ENCODE data around the gene PEDS1. TPM values are rescaled to one million over a fixed set of nuclear protein-coding genes. Genes with fewer than 3 reads are reported as not detected.

The PEDS1 gene
- total RNA-seq, 2 experiments from 2014 or later = 22.1 to 24.5 TPM

DNA sequence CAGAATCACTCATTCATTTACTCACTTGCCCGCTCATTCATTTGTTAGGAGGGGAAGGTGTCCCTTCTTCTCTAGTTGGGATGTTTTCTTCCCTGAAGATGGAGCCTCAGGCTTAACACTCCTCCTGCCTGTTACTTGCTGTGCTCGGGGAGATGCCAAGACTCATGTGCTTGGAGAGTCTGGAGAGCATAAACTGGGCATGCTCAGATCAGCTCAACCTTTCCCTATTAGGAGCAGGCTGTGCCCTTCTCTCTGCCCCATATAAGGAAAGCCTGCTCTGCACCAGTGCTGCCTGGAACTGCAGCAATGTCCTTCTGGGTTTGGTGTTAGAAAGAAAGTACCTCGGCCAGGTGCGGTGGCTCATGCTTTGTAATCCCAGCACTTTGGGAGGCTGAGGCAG is 22.5 kb downstream of the PEDS1 start:
- Mint-ChIP-seq H3K4me3 (no peak overlapping the region), H3K27ac (no peak overlapping the region), H3K4me1 (peaks cover 10% of the 10 kb centered on the region), H3K27me3 (no peaks in the 10 kb centered on the region), H3K9me3 (no peaks in the 10 kb centered on the region), H3K36me3 (peaks cover 20% of the 10 kb centered on the region)
- DNase-seq (no peak), ATAC-seq (ENCODE audit: low read depth) (no peak)
- POLR2A ChIA-PET = no interaction called here

GRCh38 chr20:50130356-50130723 is 23.2 kb downstream of the PEDS1 start:
- peaks cover 20% of the 10 kb centered on the region for H3K36me3 Mint-ChIP-seq
- no peaks in the 10 kb centered on the region for H3K27me3 Mint-ChIP-seq
- H3K27ac Mint-ChIP-seq = no peak overlapping the region
- POLR2A ChIA-PET = no interaction called here
- H3K4me1 Mint-ChIP-seq = peaks cover 10% of the 10 kb centered on the region
- DNase-seq (no peak), ATAC-seq (ENCODE audit: low read depth) (no peak)
- H3K4me3 Mint-ChIP-seq = no peak overlapping the region
- H3K9me3 Mint-ChIP-seq = no peaks in the 10 kb centered on the region

DNA sequence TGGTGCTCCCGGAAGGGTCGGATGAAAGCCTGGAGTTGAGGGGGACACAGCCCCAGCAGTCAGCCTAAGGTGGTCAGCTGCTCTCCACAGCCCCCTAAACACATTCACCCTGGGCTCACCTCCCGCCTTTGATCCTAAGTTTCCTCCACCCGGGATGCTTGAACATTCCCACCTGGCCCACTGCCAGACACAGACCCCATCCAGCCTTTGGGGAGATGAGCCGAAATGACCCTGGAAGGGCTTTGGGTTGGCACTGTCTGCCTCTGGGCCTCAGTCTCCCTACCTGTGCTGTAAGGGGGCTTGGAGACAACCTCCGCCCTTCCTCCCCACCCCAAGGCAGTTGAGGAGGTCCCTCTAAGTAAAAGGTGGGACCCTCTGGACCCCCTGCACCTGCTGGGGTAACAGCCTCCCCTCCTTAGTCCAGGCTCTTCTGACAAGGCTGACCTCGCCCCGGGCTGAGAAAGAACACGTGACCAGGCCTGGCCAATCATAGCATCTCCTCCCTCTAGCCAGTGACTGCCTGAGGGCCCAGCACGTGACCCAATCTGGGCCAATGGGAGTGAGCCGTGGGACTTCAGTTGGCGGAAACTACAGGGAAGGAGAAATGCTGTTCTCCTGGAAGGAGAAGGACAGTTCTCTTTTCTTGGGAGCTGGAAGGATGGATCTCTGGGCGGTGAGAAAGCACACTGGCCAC is 23.7 kb downstream of the PEDS1 start:
- Mint-ChIP-seq H3K27ac (no peak overlapping the region), H3K4me1 (peaks cover 10% of the 10 kb centered on the region), H3K27me3 (no peaks in the 10 kb centered on the region), H3K36me3 (peaks cover 20% of the 10 kb centered on the region), H3K9me3 (no peaks in the 10 kb centered on the region), H3K4me3 (no peak overlapping the region)
- ATAC-seq (ENCODE audit: low read depth) (no peak), DNase-seq (no peak)
- POLR2A ChIA-PET = interaction anchor here (0.6 kb wide), 1 partner anchor 378 kb away, joined by 3 read pairs; no protein-coding TSS in a partner anchor

GRCh38 chr20:50128520-50128905 is 25.0 kb downstream of the PEDS1 start:
- POLR2A ChIA-PET = no interaction called here
- H3K27ac Mint-ChIP-seq = no peak overlapping the region
- no peaks in the 10 kb centered on the region for H3K27me3 Mint-ChIP-seq
- peaks cover 10% of the 10 kb centered on the region for H3K4me1 Mint-ChIP-seq
- DNase-seq = no peak
- no peak for ATAC-seq (ENCODE audit: low read depth)
- H3K36me3 Mint-ChIP-seq = peaks cover 26% of the 10 kb centered on the region
- H3K4me3 Mint-ChIP-seq = no peak overlapping the region
- H3K9me3 Mint-ChIP-seq = no peaks in the 10 kb centered on the region

DNA sequence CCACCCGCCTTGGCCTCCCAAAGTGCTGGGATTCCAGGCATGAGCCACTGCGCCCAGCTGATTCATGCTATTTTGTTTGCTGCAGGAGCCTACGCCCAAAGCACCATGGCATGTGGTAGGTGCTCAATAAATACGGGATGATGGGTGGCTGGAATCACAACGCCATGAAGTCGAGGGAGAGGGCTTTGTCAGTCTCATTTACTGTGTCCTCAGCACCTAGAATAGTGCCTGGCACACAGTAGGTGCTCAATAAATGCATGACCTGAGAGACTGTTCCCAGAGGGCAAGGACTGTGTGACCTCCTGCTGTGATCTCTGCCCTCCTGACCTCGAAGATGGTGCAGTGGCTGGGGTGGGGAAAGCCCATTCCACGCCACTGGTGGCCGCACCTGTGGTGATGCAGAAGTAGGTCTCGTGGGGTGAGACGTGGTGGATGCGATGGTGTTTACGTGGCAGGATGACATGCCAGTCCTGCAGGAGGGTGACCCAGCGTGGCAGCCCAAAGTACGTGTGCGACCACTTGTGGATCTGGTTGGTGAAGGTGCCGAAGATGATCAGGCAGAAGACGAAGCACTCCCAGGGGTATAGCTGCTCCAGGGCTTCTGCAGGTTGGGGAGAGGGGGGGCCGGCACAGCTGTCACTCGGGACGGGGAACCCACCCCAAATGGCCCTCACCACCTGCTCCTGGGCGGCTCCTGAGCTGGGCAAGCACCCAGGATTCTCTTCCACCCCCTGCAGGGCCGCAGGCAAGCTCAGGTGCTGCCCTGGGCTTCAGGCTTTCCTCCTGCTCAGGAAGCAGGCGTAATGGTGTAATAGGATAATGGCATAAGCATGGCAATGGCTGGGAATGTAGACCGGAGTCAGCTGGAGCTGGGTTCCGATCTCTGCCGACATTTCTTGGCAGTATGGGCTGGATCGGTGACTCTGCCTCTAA is 25.7 kb downstream of the PEDS1 start:
- peaks cover 10% of the 10 kb centered on the region for H3K4me1 Mint-ChIP-seq
- POLR2A ChIA-PET = no interaction called here

GRCh38 chr20:50126662-50127061 is 26.9 kb downstream of the PEDS1 start:
- peak overlapping the region; percentile 66 for H3K27ac Mint-ChIP-seq
- H3K4me1 Mint-ChIP-seq = peaks cover 7% of the 10 kb centered on the region
- ATAC-seq (ENCODE audit: low read depth) (peak; percentile 43), DNase-seq (no peak)
- H3K4me3 Mint-ChIP-seq = no peak overlapping the region
- H3K27me3 Mint-ChIP-seq = no peaks in the 10 kb centered on the region
- POLR2A ChIA-PET = no interaction called here
- H3K36me3 Mint-ChIP-seq = peaks cover 25% of the 10 kb centered on the region
- H3K9me3 Mint-ChIP-seq = no peaks in the 10 kb centered on the region

More for the DNA sequence above, 25.7 kb downstream of the PEDS1 start:
- no peak for DNase-seq
- H3K36me3 Mint-ChIP-seq = peaks cover 30% of the 10 kb centered on the region
- H3K27ac Mint-ChIP-seq = no peak overlapping the region
- no peak for ATAC-seq (ENCODE audit: low read depth)
- no peaks in the 10 kb centered on the region for H3K9me3 Mint-ChIP-seq
- H3K4me3 Mint-ChIP-seq = no peak overlapping the region
- no peaks in the 10 kb centered on the region for H3K27me3 Mint-ChIP-seq

DNA sequence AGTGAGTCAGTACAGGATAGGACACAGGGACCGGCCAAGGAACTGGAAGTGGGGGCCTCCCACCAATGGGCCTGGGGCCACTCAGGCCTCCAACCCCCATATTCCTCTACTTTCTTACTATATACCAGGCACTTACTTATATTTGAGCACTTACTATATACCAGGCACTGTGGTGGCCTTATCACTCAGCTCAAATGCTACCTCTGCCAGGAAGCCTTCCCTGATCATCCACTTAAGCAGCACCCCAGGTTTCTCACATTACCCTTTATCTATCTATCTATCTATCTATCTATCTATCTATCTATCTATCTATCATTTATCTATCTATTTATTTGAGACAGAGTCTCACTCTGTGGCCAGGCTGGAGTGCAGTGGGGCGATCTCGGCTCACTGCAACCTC is 28.2 kb downstream of the PEDS1 start:
- Mint-ChIP-seq H3K27ac (no peak overlapping the region), H3K36me3 (peaks cover 25% of the 10 kb centered on the region), H3K9me3 (no peaks in the 10 kb centered on the region), H3K4me1 (peaks cover 7% of the 10 kb centered on the region), H3K27me3 (no peaks in the 10 kb centered on the region), H3K4me3 (no peak overlapping the region)
- ATAC-seq (ENCODE audit: low read depth) (no peak), DNase-seq (no peak)
- POLR2A ChIA-PET = no interaction called here

DNA sequence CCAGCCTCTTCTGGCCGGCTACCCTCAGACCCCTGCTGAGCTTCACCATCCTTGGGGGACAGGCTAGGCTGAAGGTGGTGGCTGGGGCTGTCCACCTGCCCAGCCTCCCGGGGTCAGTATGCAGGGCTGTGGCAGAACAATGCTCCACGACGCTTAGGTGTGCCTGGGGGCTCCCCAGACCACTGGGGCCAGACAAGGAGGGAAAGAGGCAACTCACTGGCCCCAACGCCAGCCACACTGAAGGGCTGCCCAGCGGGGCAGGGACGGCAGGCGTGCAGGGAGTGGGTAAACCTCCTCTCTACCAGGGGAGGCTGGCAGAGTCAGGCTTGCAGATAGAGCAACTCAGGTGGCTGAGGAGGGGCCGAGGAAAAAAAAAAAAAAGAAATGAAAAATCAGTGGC is 29.0 kb downstream of the PEDS1 start:
- POLR2A ChIA-PET = no interaction called here
- no peaks in the 10 kb centered on the region for H3K9me3 Mint-ChIP-seq
- H3K27me3 Mint-ChIP-seq = no peaks in the 10 kb centered on the region
- H3K27ac Mint-ChIP-seq = no peak overlapping the region
- H3K4me3 Mint-ChIP-seq = no peak overlapping the region
- peaks cover 24% of the 10 kb centered on the region for H3K36me3 Mint-ChIP-seq
- H3K4me1 Mint-ChIP-seq = peaks cover 7% of the 10 kb centered on the region
- DNase-seq (no peak), ATAC-seq (ENCODE audit: low read depth) (no peak)

DNA sequence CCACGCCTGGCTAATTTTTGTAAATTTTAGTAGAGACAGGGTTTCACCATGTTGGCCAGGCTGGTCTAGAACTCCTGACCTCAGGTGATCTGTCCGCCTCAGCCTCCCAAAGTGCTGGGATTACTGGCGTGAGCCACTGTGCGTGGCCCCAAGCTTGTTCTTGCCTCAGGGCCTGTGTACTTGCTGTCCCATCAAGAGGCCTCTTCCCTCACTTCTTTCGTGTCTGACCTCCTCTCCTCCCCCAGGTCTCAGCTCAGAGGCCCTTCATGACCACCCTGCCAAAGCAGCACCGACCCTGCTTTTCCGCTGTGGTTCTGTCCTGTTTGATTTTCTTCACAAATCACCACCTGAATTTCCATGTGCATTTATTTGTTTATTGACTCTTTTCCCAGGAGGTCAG is 30.1 kb downstream of the PEDS1 start:
- H3K27ac Mint-ChIP-seq = no peak overlapping the region
- peaks cover 7% of the 10 kb centered on the region for H3K4me1 Mint-ChIP-seq
- no peak overlapping the region for H3K4me3 Mint-ChIP-seq

GRCh38 chr20:50122763-50123162 is 30.8 kb downstream of the PEDS1 start:
- ATAC-seq (ENCODE audit: low read depth) = no peak
- Mint-ChIP-seq H3K9me3 (no peaks in the 10 kb centered on the region), H3K4me3 (no peak overlapping the region), H3K36me3 (peaks cover 20% of the 10 kb centered on the region), H3K27ac (no peak overlapping the region), H3K27me3 (no peaks in the 10 kb centered on the region), H3K4me1 (peaks cover 7% of the 10 kb centered on the region)
- DNase-seq = no peak
- POLR2A ChIA-PET = interaction anchor here (0.8 kb wide), 2 partner anchors 18 to 353 kb away, joined by 3 to 4 read pairs; no protein-coding TSS in a partner anchor

More for the DNA sequence above, 30.1 kb downstream of the PEDS1 start:
- Mint-ChIP-seq H3K9me3 (no peaks in the 10 kb centered on the region), H3K36me3 (peaks cover 21% of the 10 kb centered on the region), H3K27me3 (no peaks in the 10 kb centered on the region)
- ATAC-seq (ENCODE audit: low read depth) (no peak), DNase-seq (no peak)
- POLR2A ChIA-PET = interaction anchor here (0.8 kb wide), 2 partner anchors 17 to 353 kb away, joined by 3 to 4 read pairs; no protein-coding TSS in a partner anchor

DNA sequence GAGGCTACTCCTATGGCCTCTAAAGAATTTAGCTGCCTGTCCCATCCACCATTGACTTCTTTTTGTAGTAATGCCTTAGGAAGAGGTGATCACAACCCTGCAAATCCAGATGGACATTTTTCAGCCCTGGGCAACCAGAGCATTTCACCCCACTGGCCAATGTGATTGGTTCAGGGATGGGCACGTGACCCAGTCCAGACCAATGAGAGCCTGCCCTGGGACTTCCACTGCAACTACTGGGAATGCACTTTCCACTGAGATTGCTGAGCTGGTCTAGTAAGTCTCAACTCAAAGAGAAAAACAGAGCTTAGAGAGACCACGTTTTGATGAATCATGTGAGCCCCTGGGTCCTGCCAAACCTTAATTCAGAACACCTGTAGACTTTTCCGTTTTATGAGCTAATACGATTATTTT is 31.7 kb downstream of the PEDS1 start:
- no peaks in the 10 kb centered on the region for H3K27me3 Mint-ChIP-seq
- POLR2A ChIA-PET = interaction anchor here (0.8 to 1.1 kb wide), 2 partner anchors 9 to 32 kb away, joined by 3 to 5 read pairs; partner anchors contain the start of genes PEDS1 and UBE2V1
- peaks cover 13% of the 10 kb centered on the region for H3K36me3 Mint-ChIP-seq
- H3K27ac Mint-ChIP-seq = no peak overlapping the region
- no peak for DNase-seq
- no peaks in the 10 kb centered on the region for H3K9me3 Mint-ChIP-seq
- peaks cover 7% of the 10 kb centered on the region for H3K4me1 Mint-ChIP-seq
- no peak for ATAC-seq (ENCODE audit: low read depth)
- H3K4me3 Mint-ChIP-seq = no peak overlapping the region

DNA sequence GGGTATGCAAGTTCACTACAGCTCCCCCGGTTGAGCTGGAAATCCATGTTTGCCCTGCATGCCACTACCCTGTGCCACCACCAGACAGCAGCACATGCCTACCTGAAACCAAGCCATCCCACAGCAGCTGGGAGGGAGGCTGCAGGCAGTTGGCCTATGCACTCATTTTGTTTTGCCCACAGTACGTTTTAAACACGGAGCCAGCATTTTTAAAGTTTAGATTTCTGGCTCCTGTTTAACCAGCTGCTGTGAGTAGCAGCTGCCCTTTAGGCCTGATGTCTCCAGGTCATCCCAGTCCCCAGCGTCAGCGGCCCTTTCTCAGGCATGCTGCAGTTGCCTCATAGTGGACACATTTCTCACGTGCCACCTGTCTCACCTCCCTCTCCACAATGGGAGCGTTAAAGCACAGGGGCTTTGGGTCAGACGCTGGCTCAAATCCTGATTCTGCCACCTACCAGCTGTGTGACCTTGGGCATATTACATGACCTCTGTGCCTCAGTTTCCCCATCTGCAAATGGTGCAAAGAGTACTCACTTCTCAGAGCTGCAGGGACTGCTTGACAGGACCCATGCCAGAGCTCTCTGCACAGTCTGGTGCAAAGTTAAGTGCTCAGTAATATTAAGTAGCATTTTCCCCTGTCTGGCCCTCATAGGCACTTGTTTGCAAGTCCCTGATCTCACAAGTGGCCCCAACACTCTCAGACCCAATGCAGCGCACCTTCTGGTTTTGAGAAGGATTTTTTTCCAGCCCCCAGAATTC is 32.4 kb downstream of the PEDS1 start:
- Mint-ChIP-seq H3K27me3 (no peaks in the 10 kb centered on the region), H3K4me1 (peaks cover 7% of the 10 kb centered on the region), H3K36me3 (peaks cover 10% of the 10 kb centered on the region), H3K9me3 (no peaks in the 10 kb centered on the region), H3K4me3 (no peak overlapping the region), H3K27ac (no peak overlapping the region)
- POLR2A ChIA-PET = interaction anchor here (0.7 to 2.3 kb wide), 3 partner anchors 8 to 49 kb away, joined by 3 to 7 read pairs (median 5); partner anchors contain the start of genes PEDS1 and UBE2V1
- ATAC-seq (ENCODE audit: low read depth) = peak; percentile 68
- DNase-seq = peak; percentile 48

GRCh38 chr20:50118203-50118602 is 35.3 kb downstream of the PEDS1 start:
- POLR2A ChIA-PET = interaction anchor here (1.0 kb wide), 1 partner anchor 34 kb away, joined by 3 read pairs; no protein-coding TSS in a partner anchor
- H3K27me3 Mint-ChIP-seq = no peaks in the 10 kb centered on the region
- H3K36me3 Mint-ChIP-seq = peaks cover 3% of the 10 kb centered on the region
- no peaks in the 10 kb centered on the region for H3K9me3 Mint-ChIP-seq
- H3K4me1 Mint-ChIP-seq = peaks cover 25% of the 10 kb centered on the region
- H3K4me3 Mint-ChIP-seq = no peak overlapping the region
- no peak overlapping the region for H3K27ac Mint-ChIP-seq
- DNase-seq (no peak), ATAC-seq (ENCODE audit: low read depth) (no peak)

Data from activated naive CD8-positive, alpha-beta T cell treated with anti-CD3 and anti-CD28 coated beads, Interleukin-2, amount 10 ng/mL, durations not matched to agents 7 days and 5 days (primary cell).